ENCODE data around the gene DRC7. TPM values are rescaled to one million over a fixed set of nuclear protein-coding genes. Genes with fewer than 3 reads are reported as not detected.

DRC7 gene
- total and polyA plus RNA-seq, 5 experiments from 2014 or later = not detected

- ATAC-seq = no peak
- Mint-ChIP-seq H3K27me3 (peaks cover 0 to 1% (median 0%) of the 10 kb centered on the region in 5 donors), H3K27ac (peak overlapping the region in 2 of 10 donors; percentile 17 to 60), H3K4me3 (no peak overlapping the region), H3K36me3 (no peaks in the 10 kb centered on the region), H3K4me1 (peaks cover 21 to 37% (median 32%) of the 10 kb centered on the region in 4 donors), H3K9me3 (no peaks in the 10 kb centered on the region)
- POLR2A ChIA-PET = no interaction called here
- DNase-seq = no peak
Measured at GRCh38 chr16:57693550-57693949, 1.1 kb upstream of the DRC7 start.

GRCh38 chr16:57694231-57694724 is 328 bp upstream of the DRC7 start:
- no peaks in the 10 kb centered on the region for H3K36me3 Mint-ChIP-seq
- H3K4me3 Mint-ChIP-seq = peak overlapping the region in 4 of 10 donors; percentile 28 to 80 (median 51)
- ATAC-seq (no peak), DNase-seq (no peak)
- H3K27me3 Mint-ChIP-seq = peaks cover 0 to 1% (median 0%) of the 10 kb centered on the region in 5 donors
- POLR2A ChIA-PET = no interaction called here
- no peaks in the 10 kb centered on the region for H3K9me3 Mint-ChIP-seq
- peaks cover 18 to 34% (median 27%) of the 10 kb centered on the region in 4 donors for H3K4me1 Mint-ChIP-seq
- peak overlapping the region in 2 of 10 donors; percentile 48 to 64 for H3K27ac Mint-ChIP-seq

- ATAC-seq = no peak
- Mint-ChIP-seq H3K4me3 (no peak overlapping the region), H3K27me3 (peaks cover 0 to 1% (median 0%) of the 10 kb centered on the region in 5 donors), H3K4me1 (peaks cover 10 to 20% (median 14%) of the 10 kb centered on the region in 4 donors), H3K36me3 (no peaks in the 10 kb centered on the region), H3K9me3 (no peaks in the 10 kb centered on the region), H3K27ac (peak overlapping the region in 2 of 10 donors; percentile 53 to 64)
- DNase-seq = no peak
- POLR2A ChIA-PET = no interaction called here
Measured at GRCh38 chr16:57695680-57696069, 1.1 kb downstream of the DRC7 start.

GRCh38 chr16:57696240-57696639 is 1.6 kb downstream of the DRC7 start:
- H3K9me3 Mint-ChIP-seq = no peaks in the 10 kb centered on the region
- no peaks in the 10 kb centered on the region for H3K36me3 Mint-ChIP-seq
- ATAC-seq = no peak
- POLR2A ChIA-PET = interaction anchor here (0.6 kb wide), 1 partner anchor 450 kb away, joined by 3 read pairs; no protein-coding TSS in a partner anchor
- no peak overlapping the region for H3K27ac Mint-ChIP-seq
- peaks cover 10 to 18% (median 11%) of the 10 kb centered on the region in 4 donors for H3K4me1 Mint-ChIP-seq
- peaks cover 0 to 1% (median 0%) of the 10 kb centered on the region in 5 donors for H3K27me3 Mint-ChIP-seq
- H3K4me3 Mint-ChIP-seq = no peak overlapping the region
- no peak for DNase-seq

GRCh38 chr16:57697896-57698537 is 3.4 kb downstream of the DRC7 start:
- ATAC-seq (no peak), DNase-seq (no peak)
- Mint-ChIP-seq H3K9me3 (no peaks in the 10 kb centered on the region), H3K27me3 (peaks cover 0 to 1% (median 0%) of the 10 kb centered on the region in 5 donors), H3K36me3 (no peaks in the 10 kb centered on the region), H3K4me1 (peaks cover 6 to 18% (median 11%) of the 10 kb centered on the region in 4 donors), H3K4me3 (no peak overlapping the region), H3K27ac (peak overlapping the region in 2 of 10 donors; percentile 15 to 35)
- POLR2A ChIA-PET = no interaction called here

GRCh38 chr16:57698812-57699405 is 4.3 kb downstream of the DRC7 start:
- POLR2A ChIA-PET = no interaction called here
- peaks cover 6 to 17% (median 11%) of the 10 kb centered on the region in 4 donors for H3K4me1 Mint-ChIP-seq
- H3K36me3 Mint-ChIP-seq = no peaks in the 10 kb centered on the region
- H3K9me3 Mint-ChIP-seq = no peaks in the 10 kb centered on the region
- ATAC-seq = no peak
- H3K4me3 Mint-ChIP-seq = no peak overlapping the region
- no peak overlapping the region for H3K27ac Mint-ChIP-seq
- no peak for DNase-seq
- peaks cover 0 to 1% (median 0%) of the 10 kb centered on the region in 5 donors for H3K27me3 Mint-ChIP-seq

GRCh38 chr16:57699481-57699880 is 4.9 kb downstream of the DRC7 start:
- peaks cover 8 to 11% (median 10%) of the 10 kb centered on the region in 4 donors for H3K4me1 Mint-ChIP-seq
- POLR2A ChIA-PET = no interaction called here
- H3K27ac Mint-ChIP-seq = no peak overlapping the region
- no peaks in the 10 kb centered on the region for H3K9me3 Mint-ChIP-seq
- no peak for ATAC-seq
- H3K36me3 Mint-ChIP-seq = no peaks in the 10 kb centered on the region
- peaks cover 0 to 1% (median 0%) of the 10 kb centered on the region in 5 donors for H3K27me3 Mint-ChIP-seq
- DNase-seq = no peak
- no peak overlapping the region for H3K4me3 Mint-ChIP-seq

GRCh38 chr16:57699899-57700298 is 5.3 kb downstream of the DRC7 start:
- Mint-ChIP-seq H3K4me1 (peaks cover 5 to 7% (median 6%) of the 10 kb centered on the region in 4 donors), H3K9me3 (no peaks in the 10 kb centered on the region)

GRCh38 chr16:57700781-57701551 is 6.4 kb downstream of the DRC7 start:
- peaks cover 0 to 2% (median 0%) of the 10 kb centered on the region in 4 donors for H3K4me1 Mint-ChIP-seq
- H3K36me3 Mint-ChIP-seq = no peaks in the 10 kb centered on the region
- H3K9me3 Mint-ChIP-seq = peaks cover 0 to 1% (median 0%) of the 10 kb centered on the region in 9 donors
- peaks cover 0 to 1% (median 0%) of the 10 kb centered on the region in 5 donors for H3K27me3 Mint-ChIP-seq
- no peak overlapping the region for H3K27ac Mint-ChIP-seq
- POLR2A ChIA-PET = no interaction called here
- no peak overlapping the region for H3K4me3 Mint-ChIP-seq
- ATAC-seq (no peak), DNase-seq (no peak)

More at GRCh38 chr16:57699899-57700298, 5.3 kb downstream of the DRC7 start:
- Mint-ChIP-seq H3K36me3 (no peaks in the 10 kb centered on the region), H3K4me3 (no peak overlapping the region), H3K27ac (peak overlapping the region in 1 of 10 donors; percentile 8), H3K27me3 (peaks cover 0 to 1% (median 0%) of the 10 kb centered on the region in 5 donors)
- DNase-seq = no peak
- no peak for ATAC-seq
- POLR2A ChIA-PET = no interaction called here

- Mint-ChIP-seq H3K27ac (peak overlapping the region in 1 of 10 donors; percentile 41), H3K4me3 (no peak overlapping the region), H3K9me3 (peaks cover 0 to 5% (median 0%) of the 10 kb centered on the region in 9 donors), H3K4me1 (peaks cover 0 to 2% (median 0%) of the 10 kb centered on the region in 4 donors), H3K27me3 (peaks cover 0 to 5% (median 1%) of the 10 kb centered on the region in 5 donors), H3K36me3 (no peaks in the 10 kb centered on the region)
- no peak for ATAC-seq
- POLR2A ChIA-PET = no interaction called here
- DNase-seq = no peak
Measured at GRCh38 chr16:57701759-57702371, 7.3 kb downstream of the DRC7 start.

GRCh38 chr16:57703416-57704010 is 8.9 kb downstream of the DRC7 start:
- peaks cover 0 to 2% (median 0%) of the 10 kb centered on the region in 4 donors for H3K4me1 Mint-ChIP-seq
- DNase-seq (no peak), ATAC-seq (no peak)
- no peaks in the 10 kb centered on the region for H3K36me3 Mint-ChIP-seq
- peaks cover 0 to 12% (median 2%) of the 10 kb centered on the region in 5 donors for H3K27me3 Mint-ChIP-seq
- peak overlapping the region in 1 of 10 donors; percentile 66 for H3K27ac Mint-ChIP-seq
- POLR2A ChIA-PET = interaction anchor here (0.6 kb wide), 1 partner anchor 816 kb away, joined by 3 read pairs; no protein-coding TSS in a partner anchor
- H3K9me3 Mint-ChIP-seq = peaks cover 0 to 10% (median 0%) of the 10 kb centered on the region in 9 donors
- H3K4me3 Mint-ChIP-seq = no peak overlapping the region
